ENCODE data around the gene PIAS3.

DNA sequence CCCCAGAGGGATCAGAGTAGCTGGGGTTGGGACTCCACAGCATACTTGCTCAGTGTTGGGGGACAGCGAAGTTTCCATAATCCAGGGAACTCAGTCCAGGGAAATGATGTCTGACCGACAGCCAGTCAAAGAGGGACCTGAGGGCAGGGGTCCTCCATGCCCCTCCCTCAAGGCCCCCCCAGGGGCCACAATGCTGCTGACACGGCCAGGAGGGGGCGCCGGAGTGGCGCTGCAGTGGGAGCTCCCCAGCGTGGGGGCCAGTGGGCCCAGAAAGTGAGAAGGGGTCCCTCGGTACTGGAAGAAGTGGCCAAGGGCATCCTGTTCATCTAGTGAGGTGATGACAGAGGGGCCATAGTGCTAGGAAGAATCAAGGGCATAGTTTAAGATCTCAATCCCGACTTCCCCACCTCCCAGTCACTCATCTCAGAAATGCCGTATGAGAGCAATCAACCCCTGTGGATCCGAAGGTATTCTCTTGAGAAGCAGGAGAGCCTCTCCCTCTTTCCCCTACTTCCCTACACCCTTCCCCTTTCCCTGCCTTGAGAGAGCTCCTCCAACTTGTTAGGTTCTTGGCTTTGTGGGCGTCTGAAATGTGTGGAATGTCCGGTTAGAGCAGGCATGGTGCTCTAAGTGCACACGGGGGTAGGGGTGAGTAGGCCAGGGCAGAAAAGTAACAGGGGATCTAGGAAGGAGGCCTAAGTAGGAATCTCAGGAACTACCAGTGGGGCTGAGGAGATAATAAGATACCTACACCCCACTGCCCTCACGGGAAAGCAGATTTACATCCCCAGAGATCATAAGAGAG, 9.3 kb downstream of the PIAS3 start:
- no peak for TF ChIP-seq EP300 (IDR thresholded peaks at IDR 0.05)
- no peak for TF ChIP-seq POLR2A (IDR thresholded peaks at IDR 0.05)
- TF ChIP-seq, protein P1, sequence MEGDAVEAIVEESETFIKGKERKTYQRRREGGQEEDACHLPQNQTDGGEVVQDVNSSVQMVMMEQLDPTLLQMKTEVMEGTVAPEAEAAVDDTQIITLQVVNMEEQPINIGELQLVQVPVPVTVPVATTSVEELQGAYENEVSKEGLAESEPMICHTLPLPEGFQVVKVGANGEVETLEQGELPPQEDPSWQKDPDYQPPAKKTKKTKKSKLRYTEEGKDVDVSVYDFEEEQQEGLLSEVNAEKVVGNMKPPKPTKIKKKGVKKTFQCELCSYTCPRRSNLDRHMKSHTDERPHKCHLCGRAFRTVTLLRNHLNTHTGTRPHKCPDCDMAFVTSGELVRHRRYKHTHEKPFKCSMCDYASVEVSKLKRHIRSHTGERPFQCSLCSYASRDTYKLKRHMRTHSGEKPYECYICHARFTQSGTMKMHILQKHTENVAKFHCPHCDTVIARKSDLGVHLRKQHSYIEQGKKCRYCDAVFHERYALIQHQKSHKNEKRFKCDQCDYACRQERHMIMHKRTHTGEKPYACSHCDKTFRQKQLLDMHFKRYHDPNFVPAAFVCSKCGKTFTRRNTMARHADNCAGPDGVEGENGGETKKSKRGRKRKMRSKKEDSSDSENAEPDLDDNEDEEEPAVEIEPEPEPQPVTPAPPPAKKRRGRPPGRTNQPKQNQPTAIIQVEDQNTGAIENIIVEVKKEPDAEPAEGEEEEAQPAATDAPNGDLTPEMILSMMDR (IDR thresholded peaks at IDR 0.05): peak in 2 of 6 experiments; percentile 11 to 18
- TF ChIP-seq POLR2AphosphoS5 (IDR thresholded peaks at IDR 0.05): no peak

Measured in upper lobe of left lung (tissue), 4 donors.